Mononuclear cell (primary cell): ENCODE results near the gene UBE2K. TPM values are rescaled to one million over a fixed set of nuclear protein-coding genes. Genes with fewer than 3 reads are reported as not detected.

Experiments
- H3K27me3 ChIP-seq: 2 replicates; pipeline ENCODE4 v1.6.0; 2011; ENCODE audit warnings: low read length, control low read depth; ENCODE audit not compliant: insufficient read depth
- H3K4me1 ChIP-seq: 2 replicates; pipeline ENCODE4 v1.5.1; 2011; ENCODE audit warnings: mild to moderate bottlenecking, low read length, control low read depth; ENCODE audit not compliant: insufficient read depth
- H3K4me3 ChIP-seq: 2 replicates; pipeline ENCODE4 v1.5.1; 2011; ENCODE audit warnings: mild to moderate bottlenecking, low read length, moderate library complexity
- H3K9me3 ChIP-seq: 2 replicates; pipeline ENCODE4 v1.5.1; 2011; ENCODE audit warnings: low read depth, mild to moderate bottlenecking, control low read depth, low read length
- total RNA-seq: library from RNA; depleted of rRNA; stranded (reverse); fragments of >200 nt; gene quantifications from one replicate; pipeline ENCODE4 v1.2.3, GENCODE V29; 2012

The UBE2K gene
- total RNA-seq, 1 donor, result 17.1 TPM

- peaks cover 4% of the 10 kb centered on the region for H3K4me1 ChIP-seq
- no peak overlapping the region for H3K4me3 ChIP-seq
- no peaks in the 10 kb centered on the region for H3K9me3 ChIP-seq
- no peaks in the 10 kb centered on the region for H3K27me3 ChIP-seq
These were observed 125.3 kb downstream of the UBE2K start for GRCh38 chr4:39823191-39823590.

- no peaks in the 10 kb centered on the region for H3K27me3 ChIP-seq
These were observed 127.2 kb downstream of the UBE2K start for GRCh38 chr4:39825090-39825489.

DNA sequence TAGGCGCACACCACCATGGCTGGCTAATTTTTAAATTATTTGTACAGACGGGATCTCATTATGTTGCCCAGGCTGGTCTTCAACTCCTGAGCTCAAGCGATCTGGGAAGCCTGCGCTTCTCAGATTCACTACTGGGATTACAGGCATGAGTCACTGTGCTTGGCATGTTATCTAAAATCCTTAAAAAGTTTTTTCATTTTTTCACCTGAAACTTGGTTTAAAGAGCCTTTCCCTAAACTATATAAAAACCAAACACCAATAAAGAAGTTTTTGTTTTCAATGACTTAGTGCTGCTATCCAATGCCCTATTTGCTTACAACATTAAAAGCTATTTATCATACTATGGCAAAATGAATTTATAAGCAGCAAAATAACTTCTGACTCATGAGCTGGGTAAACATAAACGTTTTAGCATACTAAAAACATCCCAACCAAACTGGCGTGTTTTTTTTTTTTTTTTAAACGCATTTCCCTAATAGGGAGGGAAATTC, 127.8 kb downstream of the UBE2K start:
- no peak overlapping the region for H3K4me3 ChIP-seq

More at GRCh38 chr4:39825090-39825489, 127.2 kb downstream of the UBE2K start:
- H3K4me1 ChIP-seq, result peaks cover 4% of the 10 kb centered on the region
- H3K9me3 ChIP-seq, result no peaks in the 10 kb centered on the region
- no peak overlapping the region for H3K4me3 ChIP-seq

More for the DNA sequence above, 127.8 kb downstream of the UBE2K start:
- peaks cover 4% of the 10 kb centered on the region for H3K4me1 ChIP-seq
- H3K9me3 ChIP-seq, result no peaks in the 10 kb centered on the region
- H3K27me3 ChIP-seq, result no peaks in the 10 kb centered on the region

Other genes with a start within 250 kb of the UBE2K start
- 4,269 TPM for gene RPL9, start 239.2 kb upstream of the UBE2K start, total RNA-seq
- gene LIAS, start 239.1 kb upstream of the UBE2K start, total RNA-seq, result 8.5 TPM
- 2.2 TPM for gene UGDH, start 170.7 kb upstream of the UBE2K start, total RNA-seq
- gene SMIM14, start 59.3 kb upstream of the UBE2K start, total RNA-seq, result 6.4 TPM